Smooth muscle cell of the brain vasculature (primary cell): ENCODE data around the gene CFL1.

Source experiments
- DNase-seq: peaks from one replicate; pipeline ENCODE4 v3.0.0-alpha.2; 2012; ENCODE audit warnings: low read depth, low spot score

Gene CFL1

GRCh38 chr11:65888163-65888814, 30.3 kb upstream of the CFL1 start, which contains the start of gene FIBP:
FIBP (minus strand) TSS chr11:65888471; CDS start chr11:65888418, 53 bp downstream.
- DNase-seq, result peak; percentile 96

- no peak for DNase-seq
These were observed 29.8 kb upstream of the CFL1 start for GRCh38 chr11:65887723-65888162.

GRCh38 chr11:65886826-65887722, 29.1 kb upstream of the CFL1 start:
- no peak for DNase-seq

- DNase-seq, result no peak
These were observed 28.0 kb upstream of the CFL1 start for GRCh38 chr11:65885808-65886536.

GRCh38 chr11:65885231-65885630, 27.3 kb upstream of the CFL1 start:
- DNase-seq, result no peak

- DNase-seq, result no peak
These were observed 26.7 kb upstream of the CFL1 start for GRCh38 chr11:65884716-65885092.

GRCh38 chr11:65883786-65884715, 26.1 kb upstream of the CFL1 start:
- no peak for DNase-seq

- no peak for DNase-seq
These were observed 25.2 kb upstream of the CFL1 start for GRCh38 chr11:65883058-65883761.

GRCh38 chr11:65882120-65883057, 24.4 kb upstream of the CFL1 start:
- no peak for DNase-seq

- no peak for DNase-seq
These were observed 23.0 kb upstream of the CFL1 start for GRCh38 chr11:65880844-65881421.

GRCh38 chr11:65880027-65880426, 22.0 kb upstream of the CFL1 start:
- DNase-seq, result no peak

GRCh38 chr11:65879617-65880016, 21.6 kb upstream of the CFL1 start, which contains the start of gene CTSW:
CTSW (plus strand) TSS chr11:65879837; CDS start chr11:65879855, 18 bp downstream.
- no peak for DNase-seq

- DNase-seq, result no peak
These were observed 15.6 kb upstream of the CFL1 start for GRCh38 chr11:65873318-65874156.

GRCh38 chr11:65872586-65873317, 14.8 kb upstream of the CFL1 start, which contains the start of gene EFEMP2:
EFEMP2 (minus strand) TSS chr11:65872800; CDS start chr11:65872354, 446 bp downstream.
- no peak for DNase-seq

- DNase-seq, result no peak
These were observed 14.0 kb upstream of the CFL1 start for GRCh38 chr11:65871811-65872548.
